Epithelial cell of esophagus (primary cell): ENCODE measurements around the gene KRT25.
"Not testable (repeated sequence)": the region's sequence is repeated elsewhere in the genome, so short reads cannot be mapped to it uniquely, and the experiment has no call there.

ENCODE experiments used
- DNase-seq: peaks from one replicate; pipeline ENCODE4 v3.0.0; 2010; ENCODE audit warnings: low read depth
- H3K4me3 ChIP-seq: 2 replicates; pipeline ENCODE4 v1.5.1; 2011; ENCODE audit warnings: mild to moderate bottlenecking, low read length, control low read depth
- CTCF ChIP-seq: IDR thresholded peaks from 2 replicates; pipeline ENCODE4 v1.5.1; 2011; ENCODE audit warnings: low read depth, mild to moderate bottlenecking, low read length, control low read depth, inconsistent platforms; ENCODE audit not compliant: insufficient read depth; ENCODE audit errors: missing control alignments

KRT25 gene

GRCh38 chr17:40760105-40761016, 5.2 kb upstream of the KRT25 start:
- no peak for TF ChIP-seq CTCF
- no peak for DNase-seq
- H3K4me3 ChIP-seq = no peak overlapping the region

- no peak overlapping the region for H3K4me3 ChIP-seq
- DNase-seq = no peak
- TF ChIP-seq CTCF = no peak
These were observed 1.3 kb downstream of the KRT25 start for GRCh38 chr17:40753804-40754203.

- no peak for DNase-seq
- no peak overlapping the region for H3K4me3 ChIP-seq
- no peak for TF ChIP-seq CTCF
These were observed 4.1 kb downstream of the KRT25 start for GRCh38 chr17:40751065-40751464.

GRCh38 chr17:40750391-40750790, 4.7 kb downstream of the KRT25 start:
- no peak overlapping the region for H3K4me3 ChIP-seq
- TF ChIP-seq CTCF = no peak
- DNase-seq = no peak

GRCh38 chr17:40748666-40749065, 6.5 kb downstream of the KRT25 start:
- not testable (repeated sequence) for DNase-seq, H3K4me3 ChIP-seq

GRCh38 chr17:40738553-40738952, 16.6 kb downstream of the KRT25 start:
- TF ChIP-seq CTCF = no peak
- DNase-seq = no peak
- H3K4me3 ChIP-seq = no peak overlapping the region

GRCh38 chr17:40735016-40735415, 20.1 kb downstream of the KRT25 start:
- TF ChIP-seq CTCF = peak; percentile 18
- H3K4me3 ChIP-seq = no peak overlapping the region
- DNase-seq = peak; percentile 78
